ENCODE data around the gene NAGS. TPM values are rescaled to one million over a fixed set of nuclear protein-coding genes. Genes with fewer than 3 reads are reported as not detected.

NAGS gene
- polyA plus RNA-seq, 1 donor (not counting 4 experiments of a cell fraction or from before 2014, with no cell fraction given), result 1.8 TPM

DNA sequence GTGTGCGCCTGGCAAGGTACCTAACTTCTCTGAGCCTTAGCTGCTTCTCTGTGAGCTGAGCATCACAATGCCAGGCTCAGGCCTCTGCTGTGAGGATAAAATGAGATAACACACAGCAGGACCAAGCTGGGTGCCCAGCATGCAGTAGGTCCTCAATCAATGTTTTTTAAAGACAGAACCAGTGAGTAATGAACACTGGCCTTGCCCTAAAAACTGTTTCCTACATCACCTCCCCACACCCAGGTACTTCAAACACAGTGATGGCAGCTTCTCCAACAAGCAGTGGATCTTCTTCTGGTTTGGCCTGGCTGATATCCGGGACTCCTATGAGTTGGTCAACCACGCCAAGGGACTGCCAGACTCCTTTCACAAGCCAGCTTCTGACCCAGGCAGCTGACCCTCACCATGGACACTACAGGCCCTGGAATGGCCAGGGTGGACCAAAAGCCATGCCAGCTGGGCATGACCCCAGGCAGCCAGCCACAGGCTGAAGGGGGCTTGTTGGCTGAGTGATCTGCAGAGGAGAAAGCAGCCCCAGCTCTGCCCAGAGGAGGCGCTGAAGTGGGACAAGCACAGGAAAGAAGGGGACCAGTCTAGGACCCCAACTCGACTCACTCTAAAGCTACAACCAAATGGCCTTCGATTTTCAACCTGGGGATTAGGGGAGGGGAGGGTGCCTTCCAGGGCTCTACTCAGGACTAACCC, 3.9 kb downstream of the NAGS start:
- H3K4me1 ChIP-seq (ENCODE audit: control insufficient read depth, extremely low read depth, insufficient read depth, low read length), result peaks cover 23% of the 10 kb centered on the region
- H3K9ac ChIP-seq (ENCODE audit: control insufficient read depth, extremely low read depth, insufficient read depth, low read length), result no peak overlapping the region
- H2AFZ ChIP-seq (ENCODE audit: control insufficient read depth, low read length), result no peak overlapping the region
- no peaks in the 10 kb centered on the region for H3K9me1 ChIP-seq (ENCODE audit: control insufficient read depth, extremely low read depth, insufficient read depth, low read length)
- H3K4me2 ChIP-seq (ENCODE audit: control insufficient read depth, extremely low read depth, insufficient read depth, low read depth, low read length), result peak overlapping the region; percentile 94
- H3K27ac ChIP-seq (ENCODE audit: control insufficient read depth, insufficient read depth, low read length), result no peak overlapping the region
- DNase-seq (ENCODE audit: low read depth, low spot score), result no peak
- H3K27me3 ChIP-seq (ENCODE audit: control insufficient read depth, extremely low read depth, insufficient read depth, low read length), result no peaks in the 10 kb centered on the region
- H3K79me2 ChIP-seq (ENCODE audit: control insufficient read depth, insufficient read depth, low read length), result no peaks in the 10 kb centered on the region
- no peaks in the 10 kb centered on the region for H4K20me1 ChIP-seq (ENCODE audit: control insufficient read depth, extremely low read depth, insufficient read depth, low read length)
- H3K9me3 ChIP-seq (ENCODE audit: control insufficient read depth, low read depth, low read length), result no peaks in the 10 kb centered on the region
- peak overlapping the region in 1 of 3 experiments; percentile 85 for H3K4me3 ChIP-seq (ENCODE audit: control insufficient read depth in 2 of 3, extremely low read depth in 1 of 3, insufficient read depth in 2 of 3, low read depth in 1 of 3, low read length in 3 of 3)
- dilution Hi-C loops (cut with MboI; ENCODE audit: extremely low pct_ligation_motif_present, low sequenced_read_pairs), result no loop called here
- no peak for FAIRE-seq
- TF ChIP-seq, protein P1, sequence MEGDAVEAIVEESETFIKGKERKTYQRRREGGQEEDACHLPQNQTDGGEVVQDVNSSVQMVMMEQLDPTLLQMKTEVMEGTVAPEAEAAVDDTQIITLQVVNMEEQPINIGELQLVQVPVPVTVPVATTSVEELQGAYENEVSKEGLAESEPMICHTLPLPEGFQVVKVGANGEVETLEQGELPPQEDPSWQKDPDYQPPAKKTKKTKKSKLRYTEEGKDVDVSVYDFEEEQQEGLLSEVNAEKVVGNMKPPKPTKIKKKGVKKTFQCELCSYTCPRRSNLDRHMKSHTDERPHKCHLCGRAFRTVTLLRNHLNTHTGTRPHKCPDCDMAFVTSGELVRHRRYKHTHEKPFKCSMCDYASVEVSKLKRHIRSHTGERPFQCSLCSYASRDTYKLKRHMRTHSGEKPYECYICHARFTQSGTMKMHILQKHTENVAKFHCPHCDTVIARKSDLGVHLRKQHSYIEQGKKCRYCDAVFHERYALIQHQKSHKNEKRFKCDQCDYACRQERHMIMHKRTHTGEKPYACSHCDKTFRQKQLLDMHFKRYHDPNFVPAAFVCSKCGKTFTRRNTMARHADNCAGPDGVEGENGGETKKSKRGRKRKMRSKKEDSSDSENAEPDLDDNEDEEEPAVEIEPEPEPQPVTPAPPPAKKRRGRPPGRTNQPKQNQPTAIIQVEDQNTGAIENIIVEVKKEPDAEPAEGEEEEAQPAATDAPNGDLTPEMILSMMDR (optimal IDR thresholded peaks at IDR 0.05 in 1 of 3, IDR thresholded peaks at IDR 0.05 in 1 of 3, conservative IDR thresholded peaks at IDR 0.05 in 1 of 3; ENCODE audit: extremely low read depth in 1 of 3, insufficient read depth in 2 of 3, low read length in 3 of 3), result peak in 1 of 3 experiments; percentile 9
- TF ChIP-seq EZH2 (IDR thresholded peaks at IDR 0.05; ENCODE audit: low read length), result no peak
- peaks cover 11% of the 10 kb centered on the region in 2 experiments for H3K36me3 ChIP-seq (ENCODE audit: control insufficient read depth in 2 of 2, extremely low read depth in 1 of 2, insufficient read depth in 2 of 2, low read length in 2 of 2)

DNA sequence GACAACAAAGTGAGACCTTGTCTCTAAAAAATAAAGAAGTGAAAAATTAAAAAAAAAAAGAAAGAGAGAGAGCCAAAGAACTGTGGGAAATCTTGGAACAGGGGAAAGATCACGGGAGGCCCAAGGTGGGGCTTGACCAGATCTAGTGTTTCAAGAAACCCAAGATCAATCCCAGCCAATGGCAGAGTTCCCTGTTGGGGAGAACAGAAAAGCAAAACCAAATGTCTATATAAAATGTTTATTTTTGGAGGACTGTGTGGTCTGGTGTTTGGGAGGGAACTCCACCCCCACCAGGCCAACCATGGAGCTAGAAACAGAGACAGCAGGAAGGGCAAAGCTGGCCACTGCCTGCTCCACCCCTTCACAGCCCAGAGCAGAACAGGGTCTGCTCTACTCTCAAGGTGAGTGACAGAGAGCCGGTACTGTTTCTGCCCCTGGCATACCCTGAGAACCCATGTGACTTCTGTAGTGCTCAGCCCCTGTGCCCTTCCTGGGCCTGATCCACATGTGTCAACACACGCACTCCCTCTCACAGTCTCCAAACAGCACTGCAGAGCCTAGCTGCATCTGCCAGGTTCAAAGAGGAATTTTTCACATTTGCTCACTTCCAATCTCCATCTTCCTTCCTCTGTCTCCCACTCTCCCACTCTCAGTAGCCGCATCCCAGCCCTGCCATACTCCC, 6.7 kb downstream of the NAGS start:
- no peak overlapping the region for H3K27ac ChIP-seq (ENCODE audit: control insufficient read depth, insufficient read depth, low read length)
- H3K27me3 ChIP-seq (ENCODE audit: control insufficient read depth, extremely low read depth, insufficient read depth, low read length), result no peaks in the 10 kb centered on the region
- H3K36me3 ChIP-seq (ENCODE audit: control insufficient read depth in 2 of 2, extremely low read depth in 1 of 2, insufficient read depth in 2 of 2, low read length in 2 of 2), result peaks cover 11% of the 10 kb centered on the region in 2 experiments
- H3K9ac ChIP-seq (ENCODE audit: control insufficient read depth, extremely low read depth, insufficient read depth, low read length), result no peak overlapping the region
- H2AFZ ChIP-seq (ENCODE audit: control insufficient read depth, low read length), result no peak overlapping the region
- H3K4me2 ChIP-seq (ENCODE audit: control insufficient read depth, extremely low read depth, insufficient read depth, low read depth, low read length), result no peak overlapping the region
- DNase-seq (ENCODE audit: low read depth, low spot score) (no peak), FAIRE-seq (no peak)
- dilution Hi-C loops (cut with MboI; ENCODE audit: extremely low pct_ligation_motif_present, low sequenced_read_pairs), result no loop called here
- H3K9me3 ChIP-seq (ENCODE audit: control insufficient read depth, low read depth, low read length), result no peaks in the 10 kb centered on the region
- peaks cover 25% of the 10 kb centered on the region for H3K4me1 ChIP-seq (ENCODE audit: control insufficient read depth, extremely low read depth, insufficient read depth, low read length)
- peaks cover 11% of the 10 kb centered on the region for H3K79me2 ChIP-seq (ENCODE audit: control insufficient read depth, insufficient read depth, low read length)
- no peak overlapping the region for H3K4me3 ChIP-seq (ENCODE audit: control insufficient read depth in 2 of 3, extremely low read depth in 1 of 3, insufficient read depth in 2 of 3, low read depth in 1 of 3, low read length in 3 of 3)
- TF ChIP-seq, protein P1 (optimal IDR thresholded peaks at IDR 0.05 in 1 of 3, IDR thresholded peaks at IDR 0.05 in 1 of 3, conservative IDR thresholded peaks at IDR 0.05 in 1 of 3; ENCODE audit: extremely low read depth in 1 of 3, insufficient read depth in 2 of 3, low read length in 3 of 3), result no peak
- TF ChIP-seq EZH2 (IDR thresholded peaks at IDR 0.05; ENCODE audit: low read length), result no peak
- no peaks in the 10 kb centered on the region for H3K9me1 ChIP-seq (ENCODE audit: control insufficient read depth, extremely low read depth, insufficient read depth, low read length)
- no peaks in the 10 kb centered on the region for H4K20me1 ChIP-seq (ENCODE audit: control insufficient read depth, extremely low read depth, insufficient read depth, low read length)
